Adrenal gland (tissue), 5 donors: Measurements from ENCODE around the gene BRF1.

Experiments
- POLR2A ChIP-seq, 2 donors: fragments of 450-650 bp; IDR thresholded peaks; one replicate each; pipeline ENCODE4 v1.6.1; 2017; ENCODE audit warnings: antibody characterized with exemption in 2 of 2, mild to moderate bottlenecking in 2 of 2, moderate library complexity in 1 of 2
- TF ChIP-seq, protein P1 (sequence below), 6 experiments: fragments of 450-650 bp in 4 of 6; fragments of 200-600 bp in 2 of 6; sonication (generic) in 1 of 6; IDR thresholded peaks; 1 replicate in 5 of 6; 2 replicates in 1 of 6; pipeline versions ENCODE4 v1.5.1 to v1.8.0; 2016 to 2021; ENCODE audit warnings: antibody characterized with exemption in 6 of 6, mild to moderate bottlenecking in 2 of 6, moderate library complexity in 1 of 6
- donor health status: DM: no; HTN: no; CAD: no.

DNA sequence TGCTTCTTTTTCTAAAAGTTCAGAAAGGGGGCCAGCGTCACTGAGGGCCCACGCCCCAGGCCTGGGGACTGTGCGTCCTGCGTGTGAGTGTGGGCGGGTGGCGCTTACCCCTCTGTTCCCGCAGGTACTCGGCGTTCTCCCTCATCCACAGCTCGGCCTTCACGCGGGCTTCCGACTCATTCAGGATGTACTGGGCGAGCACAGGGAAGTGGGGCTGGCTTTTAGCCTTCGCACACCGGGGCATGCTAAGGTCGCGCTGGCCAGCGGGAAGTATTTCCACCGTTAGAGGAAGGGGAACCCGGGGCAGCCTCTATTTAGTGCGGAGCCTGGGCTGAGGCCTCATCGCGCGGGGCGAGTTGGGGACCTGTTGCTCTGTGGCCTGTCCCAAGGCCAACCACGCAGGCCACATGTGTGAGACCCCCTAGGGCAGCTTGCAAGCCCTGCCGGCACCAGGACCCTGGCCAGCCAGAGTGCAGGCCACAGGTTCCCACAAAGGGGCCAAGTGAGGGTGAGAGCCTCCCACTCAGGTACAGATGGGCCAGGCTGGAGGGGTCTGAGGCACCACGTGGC lies 81.7 kb downstream of the BRF1 start:
- TF ChIP-seq POLR2A (IDR thresholded peaks at IDR 0.05) = no peak
- TF ChIP-seq, protein P1, sequence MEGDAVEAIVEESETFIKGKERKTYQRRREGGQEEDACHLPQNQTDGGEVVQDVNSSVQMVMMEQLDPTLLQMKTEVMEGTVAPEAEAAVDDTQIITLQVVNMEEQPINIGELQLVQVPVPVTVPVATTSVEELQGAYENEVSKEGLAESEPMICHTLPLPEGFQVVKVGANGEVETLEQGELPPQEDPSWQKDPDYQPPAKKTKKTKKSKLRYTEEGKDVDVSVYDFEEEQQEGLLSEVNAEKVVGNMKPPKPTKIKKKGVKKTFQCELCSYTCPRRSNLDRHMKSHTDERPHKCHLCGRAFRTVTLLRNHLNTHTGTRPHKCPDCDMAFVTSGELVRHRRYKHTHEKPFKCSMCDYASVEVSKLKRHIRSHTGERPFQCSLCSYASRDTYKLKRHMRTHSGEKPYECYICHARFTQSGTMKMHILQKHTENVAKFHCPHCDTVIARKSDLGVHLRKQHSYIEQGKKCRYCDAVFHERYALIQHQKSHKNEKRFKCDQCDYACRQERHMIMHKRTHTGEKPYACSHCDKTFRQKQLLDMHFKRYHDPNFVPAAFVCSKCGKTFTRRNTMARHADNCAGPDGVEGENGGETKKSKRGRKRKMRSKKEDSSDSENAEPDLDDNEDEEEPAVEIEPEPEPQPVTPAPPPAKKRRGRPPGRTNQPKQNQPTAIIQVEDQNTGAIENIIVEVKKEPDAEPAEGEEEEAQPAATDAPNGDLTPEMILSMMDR (IDR thresholded peaks at IDR 0.05) = no peak
